ENCODE measurements around the gene CCR7. TPM values are rescaled to one million over a fixed set of nuclear protein-coding genes. Genes with fewer than 3 reads are reported as not detected.

Gene CCR7
- polyA plus RNA-seq, 2 donors = 0.16 to 0.54 TPM

GRCh38 chr17:40545660-40546059 lies 19.6 kb downstream of the CCR7 start:
- H3K9me3 ChIP-seq (ENCODE audit: control insufficient read depth in 2 of 2, insufficient read depth in 1 of 2, low read depth in 1 of 2, low read length in 1 of 2) = no peaks in the 10 kb centered on the region
- peaks cover 8 to 39% of the 10 kb centered on the region in 2 donors for H3K4me1 ChIP-seq (ENCODE audit: control insufficient read depth in 2 of 2, insufficient read depth in 2 of 2, low read length in 1 of 2)
- no peaks in the 10 kb centered on the region for H3K36me3 ChIP-seq (ENCODE audit: control insufficient read depth in 2 of 2, insufficient read depth in 2 of 2, low read length in 1 of 2)
- H3K27me3 ChIP-seq (ENCODE audit: control insufficient read depth in 1 of 2, insufficient read depth in 2 of 2, low read length in 2 of 2) = no peaks in the 10 kb centered on the region
- WGBS, 2 donors = 96% methylated on average over 11 of the region's 11 CpGs
- H3K27ac ChIP-seq (ENCODE audit: low read depth in 2 of 2, low read length in 1 of 2) = no peak overlapping the region
- H3K4me3 ChIP-seq (ENCODE audit: low read depth in 1 of 2, low read length in 2 of 2) = no peak overlapping the region

DNA sequence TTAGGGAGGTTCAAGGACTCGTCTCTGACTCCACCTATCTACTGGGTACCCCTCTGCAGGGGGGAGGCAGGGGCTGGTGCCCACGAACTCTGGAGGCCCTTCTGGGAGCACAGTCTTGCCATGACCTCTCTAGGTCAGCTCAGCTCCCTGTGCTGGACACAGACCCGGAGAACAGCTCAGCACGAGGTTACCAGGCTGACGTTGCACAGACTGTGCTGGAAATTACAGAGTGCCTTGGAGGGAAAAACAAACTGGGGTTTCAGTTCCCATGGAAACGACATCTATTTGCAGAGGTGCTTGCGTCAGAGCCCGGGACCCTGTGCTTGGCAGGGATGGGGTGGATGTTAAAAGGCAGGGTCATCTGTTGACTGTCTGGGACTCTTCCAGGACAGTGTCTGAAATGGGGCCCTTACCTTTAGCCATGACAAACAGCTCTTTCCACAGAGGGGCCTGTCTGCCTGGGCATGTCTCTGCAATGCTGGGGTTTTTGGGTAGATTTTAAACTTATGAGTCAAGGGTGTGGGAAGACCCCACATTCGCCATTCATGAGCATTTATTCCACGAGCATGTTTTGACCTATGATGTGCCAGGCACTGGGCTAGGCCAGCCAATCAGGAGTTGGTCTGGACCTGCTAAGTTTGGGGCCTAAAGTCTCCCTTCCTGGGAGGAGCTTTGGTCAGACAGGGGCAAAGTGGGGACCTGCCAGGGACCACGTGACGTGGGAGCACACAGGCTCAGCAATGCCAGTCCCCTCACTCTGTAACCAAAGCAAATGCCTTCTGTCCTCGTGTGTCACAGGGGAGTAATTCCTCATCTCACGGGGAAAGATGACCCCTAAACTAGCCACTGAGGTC lies 22.5 kb downstream of the CCR7 start:
- H3K27me3 ChIP-seq (ENCODE audit: control insufficient read depth in 1 of 2, insufficient read depth in 2 of 2, low read length in 2 of 2) = no peaks in the 10 kb centered on the region
- H3K9me3 ChIP-seq (ENCODE audit: control insufficient read depth in 2 of 2, insufficient read depth in 1 of 2, low read depth in 1 of 2, low read length in 1 of 2) = peaks cover 0 to 2% of the 10 kb centered on the region in 2 donors
- H3K4me3 ChIP-seq (ENCODE audit: low read depth in 1 of 2, low read length in 2 of 2) = no peak overlapping the region
- 19 to 34% methylated on average over 14 of the region's 14 CpGs for WGBS, 2 donors
- peak overlapping the region; percentile 73 to 87 for H3K27ac ChIP-seq (ENCODE audit: low read depth in 2 of 2, low read length in 1 of 2)
- H3K4me1 ChIP-seq (ENCODE audit: control insufficient read depth in 2 of 2, insufficient read depth in 2 of 2, low read length in 1 of 2) = peaks cover 1 to 42% of the 10 kb centered on the region in 2 donors
- H3K36me3 ChIP-seq (ENCODE audit: control insufficient read depth in 2 of 2, insufficient read depth in 2 of 2, low read length in 1 of 2) = no peaks in the 10 kb centered on the region

GRCh38 chr17:40541873-40542557 lies 23.3 kb downstream of the CCR7 start:
- peaks cover 0 to 2% of the 10 kb centered on the region in 2 donors for H3K9me3 ChIP-seq (ENCODE audit: control insufficient read depth in 2 of 2, insufficient read depth in 1 of 2, low read depth in 1 of 2, low read length in 1 of 2)
- peak overlapping the region; percentile 73 to 87 for H3K27ac ChIP-seq (ENCODE audit: low read depth in 2 of 2, low read length in 1 of 2)
- peaks cover 0 to 41% of the 10 kb centered on the region in 2 donors for H3K4me1 ChIP-seq (ENCODE audit: control insufficient read depth in 2 of 2, insufficient read depth in 2 of 2, low read length in 1 of 2)
- no peaks in the 10 kb centered on the region for H3K36me3 ChIP-seq (ENCODE audit: control insufficient read depth in 2 of 2, insufficient read depth in 2 of 2, low read length in 1 of 2)
- H3K27me3 ChIP-seq (ENCODE audit: control insufficient read depth in 1 of 2, insufficient read depth in 2 of 2, low read length in 2 of 2) = no peaks in the 10 kb centered on the region
- 39 to 51% methylated on average over 17 to 18 of the region's 18 CpGs for WGBS, 2 donors
- H3K4me3 ChIP-seq (ENCODE audit: low read depth in 1 of 2, low read length in 2 of 2) = no peak overlapping the region

DNA sequence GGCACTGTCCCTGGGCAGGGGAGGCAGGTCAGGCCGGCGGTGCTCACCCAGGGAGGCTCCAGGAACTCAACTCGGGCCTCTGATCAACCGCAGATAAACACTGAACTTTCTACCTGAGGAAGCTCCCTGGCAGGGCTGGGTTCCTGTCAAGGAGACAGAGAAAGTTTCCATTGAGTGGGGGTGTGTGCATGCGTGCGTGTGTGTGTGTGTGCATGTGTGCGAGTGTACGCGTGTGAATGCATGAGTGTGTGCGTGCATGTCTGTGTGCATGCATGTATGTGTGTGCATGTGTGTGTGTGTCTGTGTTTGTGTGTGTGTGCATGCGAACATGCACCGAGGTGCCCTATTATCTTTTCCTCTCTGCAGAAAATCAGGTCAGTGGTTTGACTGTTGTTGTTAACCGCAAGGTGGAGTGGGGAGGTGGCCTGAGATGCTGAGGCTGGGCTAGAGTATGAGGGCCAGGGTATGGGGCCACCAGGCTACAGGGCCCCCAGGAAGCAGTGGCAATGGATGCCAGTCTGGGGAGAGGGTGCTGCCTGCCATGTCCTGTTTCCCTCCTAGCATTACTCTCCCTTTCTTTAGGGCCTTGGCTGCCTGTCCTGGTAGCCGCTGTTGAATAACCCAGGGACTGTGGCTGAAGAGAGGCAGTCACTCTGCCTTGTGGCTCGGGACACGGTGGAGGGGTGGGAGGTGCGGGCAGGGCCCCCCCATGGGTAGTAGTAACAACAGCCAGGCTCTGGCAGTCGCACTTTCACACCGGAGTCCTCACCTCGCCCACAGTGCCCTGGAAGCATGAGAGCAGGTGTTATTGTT lies 24.0 kb downstream of the CCR7 start:
- H3K27me3 ChIP-seq (ENCODE audit: control insufficient read depth in 1 of 2, insufficient read depth in 2 of 2, low read length in 2 of 2) = no peaks in the 10 kb centered on the region
- peak overlapping the region; percentile 73 to 87 for H3K27ac ChIP-seq (ENCODE audit: low read depth in 2 of 2, low read length in 1 of 2)
- H3K4me3 ChIP-seq (ENCODE audit: low read depth in 1 of 2, low read length in 2 of 2) = no peak overlapping the region
- H3K9me3 ChIP-seq (ENCODE audit: control insufficient read depth in 2 of 2, insufficient read depth in 1 of 2, low read depth in 1 of 2, low read length in 1 of 2) = peaks cover 0 to 2% of the 10 kb centered on the region in 2 donors
- no peaks in the 10 kb centered on the region for H3K36me3 ChIP-seq (ENCODE audit: control insufficient read depth in 2 of 2, insufficient read depth in 2 of 2, low read length in 1 of 2)
- 69 to 73% methylated on average over 20 of the region's 20 CpGs for WGBS, 2 donors
- H3K4me1 ChIP-seq (ENCODE audit: control insufficient read depth in 2 of 2, insufficient read depth in 2 of 2, low read length in 1 of 2) = peaks cover 0 to 49% of the 10 kb centered on the region in 2 donors

- peaks cover 0 to 54% of the 10 kb centered on the region in 2 donors for H3K4me1 ChIP-seq (ENCODE audit: control insufficient read depth in 2 of 2, insufficient read depth in 2 of 2, low read length in 1 of 2)
- peaks cover 0 to 2% of the 10 kb centered on the region in 2 donors for H3K9me3 ChIP-seq (ENCODE audit: control insufficient read depth in 2 of 2, insufficient read depth in 1 of 2, low read depth in 1 of 2, low read length in 1 of 2)
- no peaks in the 10 kb centered on the region for H3K36me3 ChIP-seq (ENCODE audit: control insufficient read depth in 2 of 2, insufficient read depth in 2 of 2, low read length in 1 of 2)
- no peak overlapping the region for H3K4me3 ChIP-seq (ENCODE audit: low read depth in 1 of 2, low read length in 2 of 2)
- WGBS, 2 donors = 80 to 82% methylated on average over 8 of the region's 8 CpGs
- no peaks in the 10 kb centered on the region for H3K27me3 ChIP-seq (ENCODE audit: control insufficient read depth in 1 of 2, insufficient read depth in 2 of 2, low read length in 2 of 2)
- peak overlapping the region; percentile 57 to 73 for H3K27ac ChIP-seq (ENCODE audit: low read depth in 2 of 2, low read length in 1 of 2)
Observed at GRCh38 chr17:40540448-40540847, 24.8 kb downstream of the CCR7 start.

GRCh38 chr17:40539711-40540411 lies 25.4 kb downstream of the CCR7 start:
- peaks cover 0 to 54% of the 10 kb centered on the region in 2 donors for H3K4me1 ChIP-seq (ENCODE audit: control insufficient read depth in 2 of 2, insufficient read depth in 2 of 2, low read length in 1 of 2)
- H3K27me3 ChIP-seq (ENCODE audit: control insufficient read depth in 1 of 2, insufficient read depth in 2 of 2, low read length in 2 of 2) = no peaks in the 10 kb centered on the region

DNA sequence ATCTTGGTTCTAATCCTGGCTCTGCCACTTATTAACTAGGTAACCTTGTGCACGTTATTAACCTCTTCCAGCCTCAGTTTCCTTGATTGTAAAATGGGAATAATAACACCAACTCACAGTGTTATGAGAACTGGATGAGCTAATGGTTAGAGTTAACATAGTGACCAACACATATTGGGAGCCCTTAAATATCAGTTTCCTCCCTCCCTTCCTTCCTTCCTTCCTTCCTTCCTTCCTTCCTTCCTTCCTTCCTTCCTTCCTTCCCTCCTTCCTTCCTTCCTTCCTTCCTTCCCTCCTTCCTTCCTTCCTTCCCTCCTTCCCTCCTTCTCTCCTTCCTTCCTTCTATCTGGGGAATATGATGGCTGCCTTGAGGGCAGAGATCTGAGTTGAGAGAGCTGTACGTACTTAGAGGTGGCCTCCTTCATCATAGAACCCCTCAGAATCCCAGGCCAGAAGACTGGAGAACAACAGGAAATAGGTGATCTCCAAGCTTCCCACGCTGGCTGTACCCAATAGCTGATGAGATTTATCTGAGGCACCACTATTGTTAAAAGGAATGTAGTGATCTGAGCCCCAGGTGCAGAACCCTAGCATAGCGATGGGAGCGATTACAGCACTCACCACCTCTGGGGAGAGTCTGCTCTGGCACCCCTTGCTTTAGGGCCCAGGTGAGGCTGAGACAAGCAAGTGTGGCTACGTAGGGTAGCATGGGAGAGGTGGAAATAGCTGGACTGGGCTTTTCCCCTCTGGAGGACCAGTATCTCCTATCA lies 26.2 kb downstream of the CCR7 start:
- WGBS, 2 donors = 73% methylated on average over 6 of the region's 6 CpGs
- Histone ChIP-seq H3K9me3 (ENCODE audit: control insufficient read depth in 2 of 2, insufficient read depth in 1 of 2, low read depth in 1 of 2, low read length in 1 of 2) (peaks cover 0 to 2% of the 10 kb centered on the region in 2 donors), H3K36me3 (ENCODE audit: control insufficient read depth in 2 of 2, insufficient read depth in 2 of 2, low read length in 1 of 2) (no peaks in the 10 kb centered on the region), H3K4me1 (ENCODE audit: control insufficient read depth in 2 of 2, insufficient read depth in 2 of 2, low read length in 1 of 2) (peaks cover 0 to 54% of the 10 kb centered on the region in 2 donors), H3K27ac (ENCODE audit: low read depth in 2 of 2, low read length in 1 of 2) (peak overlapping the region; percentile 65 to 71), H3K27me3 (ENCODE audit: control insufficient read depth in 1 of 2, insufficient read depth in 2 of 2, low read length in 2 of 2) (no peaks in the 10 kb centered on the region), H3K4me3 (ENCODE audit: low read depth in 1 of 2, low read length in 2 of 2) (no peak overlapping the region)

More at GRCh38 chr17:40539711-40540411, 25.4 kb downstream of the CCR7 start:
- WGBS, 2 donors = 85% methylated on average over 9 of the region's 9 CpGs
- no peak overlapping the region for H3K4me3 ChIP-seq (ENCODE audit: low read depth in 1 of 2, low read length in 2 of 2)
- H3K36me3 ChIP-seq (ENCODE audit: control insufficient read depth in 2 of 2, insufficient read depth in 2 of 2, low read length in 1 of 2) = no peaks in the 10 kb centered on the region
- peaks cover 0 to 2% of the 10 kb centered on the region in 2 donors for H3K9me3 ChIP-seq (ENCODE audit: control insufficient read depth in 2 of 2, insufficient read depth in 1 of 2, low read depth in 1 of 2, low read length in 1 of 2)
- H3K27ac ChIP-seq (ENCODE audit: low read depth in 2 of 2, low read length in 1 of 2) = peak overlapping the region; percentile 57 to 65

DNA sequence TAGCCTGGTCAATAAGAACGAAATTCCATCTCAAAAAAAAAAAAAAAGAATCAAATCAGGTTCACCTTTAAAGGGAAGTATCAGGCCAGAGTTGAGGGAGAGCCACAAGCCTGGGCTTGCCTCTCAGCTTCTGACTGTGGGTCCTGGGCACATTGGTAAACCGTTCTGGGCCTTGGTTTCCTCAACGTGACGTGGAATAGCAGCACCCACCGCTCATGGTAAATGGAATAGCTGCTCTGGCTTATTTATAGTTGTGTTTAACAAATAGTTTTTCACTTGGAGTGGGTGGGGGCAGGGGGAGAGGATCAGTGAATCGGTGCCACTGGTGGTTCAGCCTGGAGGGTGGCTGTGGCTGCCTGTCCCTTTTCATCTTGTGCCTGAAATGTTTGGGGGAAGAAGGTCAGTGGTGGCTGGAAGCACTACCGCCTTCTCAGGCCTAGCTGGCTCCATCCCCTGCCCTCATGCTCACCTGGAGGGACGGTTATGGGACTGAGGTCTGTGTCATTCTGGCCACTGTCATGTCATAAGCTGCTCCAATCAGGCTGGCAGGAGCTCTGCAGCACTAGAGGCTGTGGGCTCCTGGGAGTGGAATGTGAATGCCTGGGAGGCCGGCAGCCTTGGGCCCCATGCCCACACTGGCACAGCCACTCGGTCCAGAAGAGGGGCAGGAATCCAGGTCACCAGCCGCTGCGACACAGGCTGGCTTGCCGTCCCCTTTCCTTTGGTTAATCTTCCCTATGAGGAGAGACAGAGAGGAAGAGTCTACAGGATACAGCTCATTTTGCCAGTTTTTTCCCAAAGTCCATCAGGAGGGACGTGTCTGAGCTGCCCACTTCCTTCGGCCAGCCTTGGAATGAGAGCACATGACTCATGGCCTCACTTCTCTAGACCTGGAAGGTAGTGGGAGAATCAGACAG lies 27.0 kb downstream of the CCR7 start:
- Histone ChIP-seq H3K36me3 (ENCODE audit: control insufficient read depth in 2 of 2, insufficient read depth in 2 of 2, low read length in 1 of 2) (no peaks in the 10 kb centered on the region), H3K27me3 (ENCODE audit: control insufficient read depth in 1 of 2, insufficient read depth in 2 of 2, low read length in 2 of 2) (no peaks in the 10 kb centered on the region), H3K4me1 (ENCODE audit: control insufficient read depth in 2 of 2, insufficient read depth in 2 of 2, low read length in 1 of 2) (peaks cover 0 to 54% of the 10 kb centered on the region in 2 donors), H3K4me3 (ENCODE audit: low read depth in 1 of 2, low read length in 2 of 2) (no peak overlapping the region), H3K9me3 (ENCODE audit: control insufficient read depth in 2 of 2, insufficient read depth in 1 of 2, low read depth in 1 of 2, low read length in 1 of 2) (peaks cover 0 to 2% of the 10 kb centered on the region in 2 donors), H3K27ac (ENCODE audit: low read depth in 2 of 2, low read length in 1 of 2) (peak overlapping the region; percentile 71 to 78)
- 48 to 58% methylated on average over 15 of the region's 15 CpGs for WGBS, 2 donors
